Effector memory CD4-positive, alpha-beta T cell (primary cell): Measurements from ENCODE around the gene SPECC1L.

Source experiments
- DNase-seq, 3 donors: peaks; one replicate each; pipeline ENCODE4 v3.0.0-alpha.2; 2020
- H3K27ac ChIP-seq: 2 replicates; pipeline ENCODE4 v1.7.0; 2013; ENCODE audit warnings: mild to moderate bottlenecking, low read length, moderate library complexity; ENCODE audit not compliant: insufficient read depth, poor library complexity, severe bottlenecking
- H3K27me3 ChIP-seq: replicated peaks from 2 replicates; pipeline ENCODE4 v1.7.0; 2013; ENCODE audit warnings: mild to moderate bottlenecking, low read length; ENCODE audit not compliant: insufficient read depth, control insufficient read depth, poor library complexity, severe bottlenecking
- H3K36me3 ChIP-seq: 2 replicates; pipeline ENCODE4 v1.7.0; 2013; ENCODE audit warnings: mild to moderate bottlenecking, low read length, moderate library complexity; ENCODE audit not compliant: control insufficient read depth, insufficient read depth
- H3K4me1 ChIP-seq: 2 replicates; pipeline ENCODE4 v1.7.0; 2013; ENCODE audit warnings: low read length, mild to moderate bottlenecking; ENCODE audit not compliant: control insufficient read depth, insufficient read depth, poor library complexity, severe bottlenecking
- H3K4me3 ChIP-seq: 2 replicates; pipeline ENCODE4 v1.7.0; 2013; ENCODE audit warnings: low read length, low read depth, mild to moderate bottlenecking; ENCODE audit not compliant: insufficient read depth, poor library complexity, severe bottlenecking
- H3K9me3 ChIP-seq: 2 replicates; pipeline ENCODE4 v1.7.0; 2013; ENCODE audit warnings: mild to moderate bottlenecking, low read length, moderate library complexity; ENCODE audit not compliant: control insufficient read depth

The SPECC1L gene

GRCh38 chr22:24390576-24390975 lies 119.9 kb downstream of the SPECC1L start:
- Histone ChIP-seq H3K9me3 (no peaks in the 10 kb centered on the region), H3K4me1 (no peaks in the 10 kb centered on the region), H3K36me3 (peaks cover 5% of the 10 kb centered on the region), H3K27ac (no peak overlapping the region), H3K4me3 (no peak overlapping the region), H3K27me3 (no peaks in the 10 kb centered on the region)
- DNase-seq, result no peak

- Histone ChIP-seq H3K27me3 (no peaks in the 10 kb centered on the region), H3K27ac (no peak overlapping the region), H3K9me3 (no peaks in the 10 kb centered on the region), H3K4me3 (no peak overlapping the region), H3K36me3 (peaks cover 5% of the 10 kb centered on the region), H3K4me1 (no peaks in the 10 kb centered on the region)
- DNase-seq, result no peak
Measured at GRCh38 chr22:24391836-24392217, 121.2 kb downstream of the SPECC1L start.

- H3K36me3 ChIP-seq, result peaks cover 8% of the 10 kb centered on the region
- no peaks in the 10 kb centered on the region for H3K9me3 ChIP-seq
- H3K4me3 ChIP-seq, result no peak overlapping the region
- DNase-seq, result no peak
- H3K4me1 ChIP-seq, result no peaks in the 10 kb centered on the region
- H3K27me3 ChIP-seq, result no peaks in the 10 kb centered on the region
- H3K27ac ChIP-seq, result no peak overlapping the region
Measured at GRCh38 chr22:24392218-24392931, 121.7 kb downstream of the SPECC1L start.

GRCh38 chr22:24393012-24393559 lies 122.5 kb downstream of the SPECC1L start:
- H3K27ac ChIP-seq, result no peak overlapping the region

GRCh38 chr22:24393848-24394247 lies 123.2 kb downstream of the SPECC1L start:
- Histone ChIP-seq H3K4me3 (no peak overlapping the region), H3K27ac (no peak overlapping the region), H3K9me3 (no peaks in the 10 kb centered on the region), H3K4me1 (no peaks in the 10 kb centered on the region), H3K27me3 (no peaks in the 10 kb centered on the region), H3K36me3 (peaks cover 8% of the 10 kb centered on the region)
- DNase-seq, result no peak

More at GRCh38 chr22:24393012-24393559, 122.5 kb downstream of the SPECC1L start:
- no peak for DNase-seq
- Histone ChIP-seq H3K4me1 (no peaks in the 10 kb centered on the region), H3K27me3 (no peaks in the 10 kb centered on the region), H3K36me3 (peaks cover 8% of the 10 kb centered on the region), H3K9me3 (no peaks in the 10 kb centered on the region), H3K4me3 (no peak overlapping the region)

DNA sequence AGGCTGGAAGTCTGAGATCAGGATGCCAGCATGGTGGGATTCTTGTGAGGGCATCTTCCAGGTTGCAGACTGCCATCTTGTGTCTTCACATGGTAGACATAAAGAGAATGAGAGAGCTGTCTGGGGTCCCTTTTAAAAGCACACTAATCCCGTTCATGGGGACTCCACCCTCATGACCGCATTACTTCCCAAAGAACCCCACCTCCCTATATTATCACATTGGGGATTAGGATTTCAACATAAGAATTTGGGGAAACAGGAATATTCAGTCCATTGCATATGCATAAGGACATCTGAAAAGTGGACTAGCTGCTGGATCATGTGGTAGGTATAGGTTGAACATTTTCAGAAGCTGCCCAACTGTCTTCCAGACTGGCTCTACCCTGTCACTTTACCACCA lies 123.6 kb downstream of the SPECC1L start:
- Histone ChIP-seq H3K27me3 (no peaks in the 10 kb centered on the region), H3K27ac (no peak overlapping the region), H3K36me3 (peaks cover 8% of the 10 kb centered on the region), H3K9me3 (no peaks in the 10 kb centered on the region), H3K4me3 (no peak overlapping the region), H3K4me1 (no peaks in the 10 kb centered on the region)
- no peak for DNase-seq

GRCh38 chr22:24398409-24398808 lies 127.8 kb downstream of the SPECC1L start:
- H3K4me3 ChIP-seq, result no peak overlapping the region
- DNase-seq, result no peak
- H3K36me3 ChIP-seq, result peaks cover 3% of the 10 kb centered on the region
- no peaks in the 10 kb centered on the region for H3K9me3 ChIP-seq
- no peak overlapping the region for H3K27ac ChIP-seq
- H3K4me1 ChIP-seq, result no peaks in the 10 kb centered on the region
- no peaks in the 10 kb centered on the region for H3K27me3 ChIP-seq

GRCh38 chr22:24400034-24400725 lies 129.5 kb downstream of the SPECC1L start:
- Histone ChIP-seq H3K4me3 (no peak overlapping the region), H3K27me3 (no peaks in the 10 kb centered on the region), H3K27ac (no peak overlapping the region), H3K9me3 (no peaks in the 10 kb centered on the region), H3K4me1 (no peaks in the 10 kb centered on the region), H3K36me3 (peaks cover 3% of the 10 kb centered on the region)
- DNase-seq, result no peak

GRCh38 chr22:24400726-24401596 lies 130.3 kb downstream of the SPECC1L start:
- DNase-seq, result no peak
- Histone ChIP-seq H3K4me1 (no peaks in the 10 kb centered on the region), H3K4me3 (no peak overlapping the region), H3K27ac (no peak overlapping the region), H3K9me3 (no peaks in the 10 kb centered on the region), H3K36me3 (peaks cover 3% of the 10 kb centered on the region), H3K27me3 (no peaks in the 10 kb centered on the region)
